GM23338 (cell line): ENCODE data around the gene ZC3H6.

Experiments used
- CREB1 ChIP-seq: fragments of 250-450 bp; sonication (Bioruptor Pico); IDR thresholded peaks from 2 replicates; pipeline ENCODE4 v1.5.0; 2020; ENCODE audit warnings: low read depth, mild to moderate bottlenecking, moderate library complexity
- CTCF ChIP-seq, 2 experiments: fragments of 200-600 bp in 1 of 2; sonication (generic) in 1 of 2; conservative IDR thresholded peaks; 2 replicates each; pipeline versions ENCODE4 v1.5.1 to v1.6.1; 2016 to 2017; ENCODE audit warnings: antibody characterized with exemption in 2 of 2, low read depth in 2 of 2, mild to moderate bottlenecking in 2 of 2, moderate library complexity in 1 of 2
- EZH2 ChIP-seq: fragments of 200-600 bp; sonication (generic); IDR thresholded peaks from one replicate; pipeline ENCODE4 v1.8.0; 2017; ENCODE audit warnings: antibody characterized with exemption, mild to moderate bottlenecking, low read depth; ENCODE audit not compliant: unreplicated experiment
- EZH2phosphoT487 ChIP-seq: fragments of 200-600 bp; sonication (generic); IDR thresholded peaks from one replicate; pipeline ENCODE4 v1.8.1; 2018; ENCODE audit warnings: antibody characterized with exemption; ENCODE audit not compliant: unreplicated experiment
- JUNB ChIP-seq: IDR thresholded peaks from one replicate; pipeline ENCODE4 v1.6.1; 2016; ENCODE audit warnings: antibody characterized with exemption; ENCODE audit not compliant: unreplicated experiment
- POLR2AphosphoS5 ChIP-seq: IDR thresholded peaks from 2 replicates; pipeline ENCODE4 v1.6.1; 2016; ENCODE audit warnings: antibody characterized with exemption, low read depth
- REST ChIP-seq: IDR thresholded peaks from one replicate; pipeline ENCODE4 v1.6.1; 2018; ENCODE audit warnings: antibody characterized with exemption; ENCODE audit not compliant: unreplicated experiment
- STAT1 ChIP-seq: IDR thresholded peaks from one replicate; pipeline ENCODE4 v1.6.1; 2016; ENCODE audit warnings: antibody characterized with exemption; ENCODE audit not compliant: unreplicated experiment
- ZNF331 ChIP-seq: fragments of 250-450 bp; sonication (Bioruptor Pico); IDR thresholded peaks from 2 replicates; pipeline ENCODE4 v1.5.0; 2020; ENCODE audit warnings: low read depth, mild to moderate bottlenecking, moderate library complexity
- ZNF462 ChIP-seq: fragments of 250-450 bp; sonication (Bioruptor Pico); IDR thresholded peaks from 2 replicates; pipeline ENCODE4 v1.5.0; 2020; ENCODE audit warnings: mild to moderate bottlenecking, moderate library complexity

- TF ChIP-seq CTCF (conservative IDR thresholded peaks at IDR 0.05; ENCODE audit: low read depth in 2 of 2) (no peak), EZH2 (no peak), POLR2AphosphoS5 (no peak), JUNB (no peak), EZH2phosphoT487 (no peak), CREB1 (CRISPR knock-in tag) (no peak), REST (no peak), ZNF462 (CRISPR knock-in tag) (no peak), STAT1 (no peak), ZNF331 (no peak)
These were observed 36.5 kb downstream of the ZC3H6 start for GRCh38 chr2:112311932-112312331.
